Measurements from ENCODE around the gene HOXC6.

HOXC6 gene

DNA sequence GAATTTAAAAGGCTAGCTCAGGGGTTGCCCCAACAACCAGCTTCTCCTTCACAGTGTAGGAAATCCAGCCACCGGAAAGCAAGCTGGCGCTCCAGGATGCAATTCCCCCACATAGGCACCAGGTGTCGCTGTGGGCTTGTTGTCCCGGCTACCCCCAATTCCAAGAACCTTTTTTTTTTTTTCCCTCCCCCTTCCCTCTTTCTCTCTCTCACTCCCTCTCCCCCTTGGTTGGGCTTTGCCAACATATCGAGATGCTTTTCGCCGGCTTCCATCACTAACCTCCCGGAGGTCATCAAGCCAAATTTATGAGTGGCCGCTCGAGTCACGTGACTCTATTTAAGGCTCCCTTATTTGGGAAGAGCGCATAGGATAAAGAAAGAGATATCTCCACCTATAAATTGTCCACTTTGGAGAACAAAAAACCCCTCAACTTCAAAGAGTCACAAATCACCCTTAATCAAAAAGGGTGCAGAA is 4.4 kb downstream of the HOXC6 start, which contains the start of gene HOXC5 (continued):
- TF ChIP-seq, protein P1, sequence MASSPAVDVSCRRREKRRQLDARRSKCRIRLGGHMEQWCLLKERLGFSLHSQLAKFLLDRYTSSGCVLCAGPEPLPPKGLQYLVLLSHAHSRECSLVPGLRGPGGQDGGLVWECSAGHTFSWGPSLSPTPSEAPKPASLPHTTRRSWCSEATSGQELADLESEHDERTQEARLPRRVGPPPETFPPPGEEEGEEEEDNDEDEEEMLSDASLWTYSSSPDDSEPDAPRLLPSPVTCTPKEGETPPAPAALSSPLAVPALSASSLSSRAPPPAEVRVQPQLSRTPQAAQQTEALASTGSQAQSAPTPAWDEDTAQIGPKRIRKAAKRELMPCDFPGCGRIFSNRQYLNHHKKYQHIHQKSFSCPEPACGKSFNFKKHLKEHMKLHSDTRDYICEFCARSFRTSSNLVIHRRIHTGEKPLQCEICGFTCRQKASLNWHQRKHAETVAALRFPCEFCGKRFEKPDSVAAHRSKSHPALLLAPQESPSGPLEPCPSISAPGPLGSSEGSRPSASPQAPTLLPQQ (tag by site-specific recombination; IDR thresholded peaks at IDR 0.05) = peak; percentile 83
- TF ChIP-seq ZNF549 (tag by site-specific recombination; IDR thresholded peaks at IDR 0.05) (no peak), ZNF48 (tag by site-specific recombination; IDR thresholded peaks at IDR 0.05) (no peak), ZNF292 (tag by site-specific recombination; IDR thresholded peaks at IDR 0.05; ENCODE audit: borderline replicate concordance, low read depth) (no peak), ZNF510 (tag by site-specific recombination; IDR thresholded peaks at IDR 0.05; ENCODE audit: insufficient replicate concordance) (no peak), PRDM1 (tag by site-specific recombination; IDR thresholded peaks at IDR 0.05) (no peak; the same call in 1 of the 2 replicates), ZNF221 (tag by site-specific recombination; IDR thresholded peaks at IDR 0.05; ENCODE audit: borderline replicate concordance) (no peak), ZNF214 (tag by site-specific recombination; IDR thresholded peaks at IDR 0.05; ENCODE audit: borderline replicate concordance) (no peak), ZNF830 (tag by site-specific recombination; IDR thresholded peaks at IDR 0.05; ENCODE audit: low read depth) (no peak), ZNF155 (tag by site-specific recombination; IDR thresholded peaks at IDR 0.05) (no peak), ZNF596 (tag by site-specific recombination; IDR thresholded peaks at IDR 0.05) (peak; percentile 88), GLIS2 (tag by site-specific recombination; IDR thresholded peaks at IDR 0.05) (no peak), MEIS1 (CRISPR knock-in tag; IDR thresholded peaks at IDR 0.05; ENCODE audit: borderline replicate concordance) (no peak), ZNF433 (tag by site-specific recombination; IDR thresholded peaks at IDR 0.05; ENCODE audit: low read depth) (no peak), BCL11B (tag by site-specific recombination; IDR thresholded peaks at IDR 0.05; ENCODE audit: low read depth) (peak; percentile 97), BCL11A (tag by site-specific recombination; IDR thresholded peaks at IDR 0.05; ENCODE audit: low read depth) (peak; percentile 98), REPIN1 (tag by site-specific recombination; IDR thresholded peaks at IDR 0.05; ENCODE audit: low read depth) (no peak), ZNF140 (tag by site-specific recombination; IDR thresholded peaks at IDR 0.05) (no peak; the same call in 1 of the 2 replicates), ZNF837 (tag by site-specific recombination; IDR thresholded peaks at IDR 0.05) (no peak), ZNF112 (tag by site-specific recombination; IDR thresholded peaks at IDR 0.05) (no peak), ZNF266 (tag by site-specific recombination; IDR thresholded peaks at IDR 0.05; ENCODE audit: low read depth) (no peak), ZNF132 (tag by site-specific recombination; IDR thresholded peaks at IDR 0.05; ENCODE audit: borderline replicate concordance) (no peak), ZNF654 (tag by site-specific recombination; IDR thresholded peaks at IDR 0.05; ENCODE audit: low read depth) (peak; percentile 100), ZNF501 (tag by site-specific recombination; IDR thresholded peaks at IDR 0.05) (peak; percentile 57; the same call in 1 of the 2 replicates), EGR2 (tag by site-specific recombination; IDR thresholded peaks at IDR 0.05; ENCODE audit: low read depth) (peak; percentile 32; the same call in 1 of the 2 replicates), ZNF514 (tag by site-specific recombination; IDR thresholded peaks at IDR 0.05) (no peak)
- TF ChIP-seq, protein P2, sequence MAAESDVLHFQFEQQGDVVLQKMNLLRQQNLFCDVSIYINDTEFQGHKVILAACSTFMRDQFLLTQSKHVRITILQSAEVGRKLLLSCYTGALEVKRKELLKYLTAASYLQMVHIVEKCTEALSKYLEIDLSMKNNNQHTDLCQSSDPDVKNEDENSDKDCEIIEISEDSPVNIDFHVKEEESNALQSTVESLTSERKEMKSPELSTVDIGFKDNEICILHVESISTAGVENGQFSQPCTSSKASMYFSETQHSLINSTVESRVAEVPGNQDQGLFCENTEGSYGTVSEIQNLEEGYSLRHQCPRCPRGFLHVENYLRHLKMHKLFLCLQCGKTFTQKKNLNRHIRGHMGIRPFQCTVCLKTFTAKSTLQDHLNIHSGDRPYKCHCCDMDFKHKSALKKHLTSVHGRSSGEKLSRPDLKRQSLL (tag by site-specific recombination; IDR thresholded peaks at IDR 0.05) = no peak
- TF ChIP-seq, protein P3, sequence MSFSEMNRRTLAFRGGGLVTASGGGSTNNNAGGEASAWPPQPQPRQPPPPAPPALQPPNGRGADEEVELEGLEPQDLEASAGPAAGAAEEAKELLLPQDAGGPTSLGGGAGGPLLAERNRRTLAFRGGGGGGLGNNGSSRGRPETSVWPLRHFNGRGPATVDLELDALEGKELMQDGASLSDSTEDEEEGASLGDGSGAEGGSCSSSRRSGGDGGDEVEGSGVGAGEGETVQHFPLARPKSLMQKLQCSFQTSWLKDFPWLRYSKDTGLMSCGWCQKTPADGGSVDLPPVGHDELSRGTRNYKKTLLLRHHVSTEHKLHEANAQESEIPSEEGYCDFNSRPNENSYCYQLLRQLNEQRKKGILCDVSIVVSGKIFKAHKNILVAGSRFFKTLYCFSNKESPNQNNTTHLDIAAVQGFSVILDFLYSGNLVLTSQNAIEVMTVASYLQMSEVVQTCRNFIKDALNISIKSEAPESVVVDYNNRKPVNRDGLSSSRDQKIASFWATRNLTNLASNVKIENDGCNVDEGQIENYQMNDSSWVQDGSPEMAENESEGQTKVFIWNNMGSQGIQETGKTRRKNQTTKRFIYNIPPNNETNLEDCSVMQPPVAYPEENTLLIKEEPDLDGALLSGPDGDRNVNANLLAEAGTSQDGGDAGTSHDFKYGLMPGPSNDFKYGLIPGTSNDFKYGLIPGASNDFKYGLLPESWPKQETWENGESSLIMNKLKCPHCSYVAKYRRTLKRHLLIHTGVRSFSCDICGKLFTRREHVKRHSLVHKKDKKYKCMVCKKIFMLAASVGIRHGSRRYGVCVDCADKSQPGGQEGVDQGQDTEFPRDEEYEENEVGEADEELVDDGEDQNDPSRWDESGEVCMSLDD (tag by site-specific recombination; IDR thresholded peaks at IDR 0.05) = peak; percentile 98
- TF ChIP-seq, protein P4, sequence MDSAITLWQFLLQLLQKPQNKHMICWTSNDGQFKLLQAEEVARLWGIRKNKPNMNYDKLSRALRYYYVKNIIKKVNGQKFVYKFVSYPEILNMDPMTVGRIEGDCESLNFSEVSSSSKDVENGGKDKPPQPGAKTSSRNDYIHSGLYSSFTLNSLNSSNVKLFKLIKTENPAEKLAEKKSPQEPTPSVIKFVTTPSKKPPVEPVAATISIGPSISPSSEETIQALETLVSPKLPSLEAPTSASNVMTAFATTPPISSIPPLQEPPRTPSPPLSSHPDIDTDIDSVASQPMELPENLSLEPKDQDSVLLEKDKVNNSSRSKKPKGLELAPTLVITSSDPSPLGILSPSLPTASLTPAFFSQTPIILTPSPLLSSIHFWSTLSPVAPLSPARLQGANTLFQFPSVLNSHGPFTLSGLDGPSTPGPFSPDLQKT (IDR thresholded peaks at IDR 0.05; ENCODE audit: borderline replicate concordance, low read depth, low read length) = no peak
- TF ChIP-seq, protein P5, sequence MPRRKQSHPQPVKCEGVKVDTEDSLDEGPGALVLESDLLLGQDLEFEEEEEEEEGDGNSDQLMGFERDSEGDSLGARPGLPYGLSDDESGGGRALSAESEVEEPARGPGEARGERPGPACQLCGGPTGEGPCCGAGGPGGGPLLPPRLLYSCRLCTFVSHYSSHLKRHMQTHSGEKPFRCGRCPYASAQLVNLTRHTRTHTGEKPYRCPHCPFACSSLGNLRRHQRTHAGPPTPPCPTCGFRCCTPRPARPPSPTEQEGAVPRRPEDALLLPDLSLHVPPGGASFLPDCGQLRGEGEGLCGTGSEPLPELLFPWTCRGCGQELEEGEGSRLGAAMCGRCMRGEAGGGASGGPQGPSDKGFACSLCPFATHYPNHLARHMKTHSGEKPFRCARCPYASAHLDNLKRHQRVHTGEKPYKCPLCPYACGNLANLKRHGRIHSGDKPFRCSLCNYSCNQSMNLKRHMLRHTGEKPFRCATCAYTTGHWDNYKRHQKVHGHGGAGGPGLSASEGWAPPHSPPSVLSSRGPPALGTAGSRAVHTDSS (tag by site-specific recombination; IDR thresholded peaks at IDR 0.05) = no peak
